Stomach smooth muscle (tissue), 2 donors: ENCODE data around the gene FBH1.

Experiments
- H3K27ac ChIP-seq: one replicate; pipeline ENCODE4 v1.7.0; 2013; ENCODE audit warnings: mild to moderate bottlenecking, low read length, inconsistent platforms
- H3K27me3 ChIP-seq, 2 donors: one replicate each; pipeline ENCODE4 v1.7.0; 2013; ENCODE audit warnings: low read length in 2 of 2; ENCODE audit not compliant: insufficient read depth in 2 of 2, control insufficient read depth in 1 of 2
- H3K36me3 ChIP-seq, 2 donors: one replicate each; pipeline ENCODE4 v1.7.0; 2013; ENCODE audit warnings: low read length in 2 of 2; ENCODE audit not compliant: control insufficient read depth in 2 of 2, insufficient read depth in 2 of 2
- H3K4me1 ChIP-seq: one replicate; pipeline ENCODE4 v1.7.0; 2013; ENCODE audit warnings: low read length; ENCODE audit not compliant: control insufficient read depth, insufficient read depth
- H3K4me3 ChIP-seq, 2 donors: one replicate each; pipeline ENCODE4 v1.7.0; 2013; ENCODE audit warnings: low read length in 2 of 2
- H3K9ac ChIP-seq, 2 donors: one replicate each; pipeline ENCODE4 v1.7.0; 2013; ENCODE audit warnings: low read length in 2 of 2, mild to moderate bottlenecking in 1 of 2
- H3K9me3 ChIP-seq, 2 donors: one replicate each; pipeline ENCODE4 v1.7.0; 2013; ENCODE audit warnings: low read length in 2 of 2; ENCODE audit not compliant: control insufficient read depth in 2 of 2
- donor health status: healthy.
- donor health status: Pancreatic carcinoma.

Gene FBH1

GRCh38 chr10:5917305-5917704 is 27.3 kb downstream of the FBH1 start:
- no peak overlapping the region for H3K9ac ChIP-seq
- H3K27ac ChIP-seq = no peak overlapping the region
- H3K9me3 ChIP-seq = no peaks in the 10 kb centered on the region
- H3K27me3 ChIP-seq = no peaks in the 10 kb centered on the region
- no peak overlapping the region for H3K4me3 ChIP-seq
- peaks cover 77 to 81% of the 10 kb centered on the region in 2 donors for H3K36me3 ChIP-seq
- H3K4me1 ChIP-seq = no peaks in the 10 kb centered on the region

GRCh38 chr10:5918763-5919162 is 28.7 kb downstream of the FBH1 start:
- H3K9me3 ChIP-seq = no peaks in the 10 kb centered on the region
- no peaks in the 10 kb centered on the region for H3K4me1 ChIP-seq
- H3K27ac ChIP-seq = no peak overlapping the region
- H3K36me3 ChIP-seq = peaks cover 74 to 81% of the 10 kb centered on the region in 2 donors
- no peak overlapping the region for H3K4me3 ChIP-seq
- H3K9ac ChIP-seq = no peak overlapping the region
- H3K27me3 ChIP-seq = no peaks in the 10 kb centered on the region

- Histone ChIP-seq H3K4me1 (no peaks in the 10 kb centered on the region), H3K27me3 (no peaks in the 10 kb centered on the region), H3K4me3 (no peak overlapping the region), H3K36me3 (peaks cover 77 to 81% of the 10 kb centered on the region in 2 donors), H3K9me3 (no peaks in the 10 kb centered on the region), H3K27ac (no peak overlapping the region), H3K9ac (no peak overlapping the region)
Measured at GRCh38 chr10:5919568-5919967, 29.5 kb downstream of the FBH1 start.

- H3K4me3 ChIP-seq = no peak overlapping the region
- no peak overlapping the region for H3K27ac ChIP-seq
- H3K9ac ChIP-seq = no peak overlapping the region
- H3K36me3 ChIP-seq = peaks cover 71 to 74% of the 10 kb centered on the region in 2 donors
- H3K9me3 ChIP-seq = no peaks in the 10 kb centered on the region
- no peaks in the 10 kb centered on the region for H3K27me3 ChIP-seq
- H3K4me1 ChIP-seq = no peaks in the 10 kb centered on the region
Measured at GRCh38 chr10:5921746-5922145, 31.7 kb downstream of the FBH1 start.

GRCh38 chr10:5924889-5925288 is 34.8 kb downstream of the FBH1 start:
- H3K27ac ChIP-seq = no peak overlapping the region
- no peak overlapping the region for H3K4me3 ChIP-seq
- peaks cover 71 to 84% of the 10 kb centered on the region in 2 donors for H3K36me3 ChIP-seq
- H3K9ac ChIP-seq = no peak overlapping the region
- no peaks in the 10 kb centered on the region for H3K27me3 ChIP-seq
- H3K4me1 ChIP-seq = no peaks in the 10 kb centered on the region
- H3K9me3 ChIP-seq = no peaks in the 10 kb centered on the region

- peaks cover 61 to 62% of the 10 kb centered on the region in 2 donors for H3K36me3 ChIP-seq
- H3K9ac ChIP-seq = no peak overlapping the region
- H3K27me3 ChIP-seq = no peaks in the 10 kb centered on the region
- no peaks in the 10 kb centered on the region for H3K4me1 ChIP-seq
- no peaks in the 10 kb centered on the region for H3K9me3 ChIP-seq
- H3K27ac ChIP-seq = no peak overlapping the region
- no peak overlapping the region for H3K4me3 ChIP-seq
Measured at GRCh38 chr10:5927306-5927705, 37.3 kb downstream of the FBH1 start.

GRCh38 chr10:5929442-5929841 is 39.4 kb downstream of the FBH1 start:
- Histone ChIP-seq H3K9me3 (no peaks in the 10 kb centered on the region), H3K27me3 (no peaks in the 10 kb centered on the region), H3K36me3 (peaks cover 44 to 47% of the 10 kb centered on the region in 2 donors), H3K4me1 (no peaks in the 10 kb centered on the region), H3K4me3 (no peak overlapping the region), H3K9ac (no peak overlapping the region), H3K27ac (no peak overlapping the region)

- H3K36me3 ChIP-seq = peaks cover 40 to 44% of the 10 kb centered on the region in 2 donors
- no peak overlapping the region for H3K4me3 ChIP-seq
- H3K9me3 ChIP-seq = no peaks in the 10 kb centered on the region
- no peak overlapping the region for H3K27ac ChIP-seq
- H3K27me3 ChIP-seq = no peaks in the 10 kb centered on the region
- no peak overlapping the region for H3K9ac ChIP-seq
- H3K4me1 ChIP-seq = no peaks in the 10 kb centered on the region
Measured at GRCh38 chr10:5930272-5930671, 40.2 kb downstream of the FBH1 start.

- no peak overlapping the region for H3K27ac ChIP-seq
- peaks cover 38 to 53% of the 10 kb centered on the region in 2 donors for H3K36me3 ChIP-seq
- H3K4me1 ChIP-seq = no peaks in the 10 kb centered on the region
- H3K27me3 ChIP-seq = no peaks in the 10 kb centered on the region
- no peaks in the 10 kb centered on the region for H3K9me3 ChIP-seq
- H3K9ac ChIP-seq = no peak overlapping the region
- H3K4me3 ChIP-seq = no peak overlapping the region
Measured at GRCh38 chr10:5932345-5932744, 42.3 kb downstream of the FBH1 start.

- no peak overlapping the region for H3K4me3 ChIP-seq
- peaks cover 40 to 58% of the 10 kb centered on the region in 2 donors for H3K36me3 ChIP-seq
- H3K9me3 ChIP-seq = no peaks in the 10 kb centered on the region
- H3K27ac ChIP-seq = no peak overlapping the region
- no peaks in the 10 kb centered on the region for H3K27me3 ChIP-seq
- no peaks in the 10 kb centered on the region for H3K4me1 ChIP-seq
- no peak overlapping the region for H3K9ac ChIP-seq
Measured at GRCh38 chr10:5933909-5934546, 44.0 kb downstream of the FBH1 start.

- Histone ChIP-seq H3K36me3 (peaks cover 33 to 44% of the 10 kb centered on the region in 2 donors), H3K9ac (no peak overlapping the region), H3K27me3 (no peaks in the 10 kb centered on the region), H3K4me1 (no peaks in the 10 kb centered on the region), H3K27ac (no peak overlapping the region), H3K4me3 (no peak overlapping the region), H3K9me3 (no peaks in the 10 kb centered on the region)
Measured at GRCh38 chr10:5935628-5936027, 45.6 kb downstream of the FBH1 start.
